Measurements from ENCODE around the gene KIF12.

KIF12 gene

DNA sequence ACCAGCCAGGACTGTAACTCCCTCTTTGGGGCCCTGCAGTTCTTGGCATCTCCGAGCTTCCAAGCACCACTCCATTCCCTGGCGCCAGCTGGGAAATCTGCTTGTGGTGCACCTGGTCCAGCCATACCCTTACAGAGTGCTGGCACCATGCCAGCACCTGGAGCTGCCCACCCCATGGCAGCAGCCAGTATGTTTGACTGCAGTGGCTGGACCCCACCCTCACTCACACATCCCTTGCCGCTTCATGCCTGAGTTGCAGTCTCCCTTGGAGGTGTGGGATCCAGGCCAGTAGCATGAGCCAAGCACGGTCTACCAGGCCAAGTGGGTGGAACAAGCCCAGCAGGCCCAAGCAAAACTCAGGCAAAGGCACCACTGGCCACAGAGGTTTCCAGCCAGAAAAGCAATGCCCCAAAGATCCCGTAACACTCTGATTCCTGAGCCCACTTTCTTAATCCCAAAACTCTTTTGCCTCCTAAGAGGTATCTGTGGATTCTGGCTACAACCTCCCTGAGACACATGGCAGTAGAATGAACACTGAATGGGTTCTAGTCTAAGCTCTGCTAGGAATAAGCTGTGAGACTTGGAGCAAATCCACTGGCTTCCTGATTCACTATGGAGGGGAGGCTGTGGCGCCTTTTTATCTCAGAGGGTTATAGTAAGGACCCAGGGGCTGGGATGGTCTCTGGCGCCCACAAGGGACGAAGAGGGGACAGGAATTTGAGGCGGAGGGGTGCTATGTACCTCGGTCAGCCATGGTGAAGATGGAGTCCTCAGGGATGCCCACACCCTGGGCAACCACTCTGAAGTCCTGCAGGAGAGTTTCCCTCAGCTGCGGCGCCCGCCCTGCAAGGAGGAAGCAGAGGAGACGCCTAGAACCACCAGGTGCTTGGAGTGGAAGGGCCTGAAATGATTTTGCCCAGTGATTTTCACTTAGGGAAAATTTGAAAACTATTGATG, 26.6 kb downstream of the KIF12 start:
- FAIRE-seq: no peak
- DNase-seq (ENCODE audit: insufficient read length, low spot score): no peak
- no peak for TF ChIP-seq POLR2AphosphoS5 (IDR thresholded peaks at IDR 0.05; ENCODE audit: low read depth, low read length)
- TF ChIP-seq TAF1 (IDR thresholded peaks at IDR 0.05; ENCODE audit: low read depth, low read length): no peak

DNA sequence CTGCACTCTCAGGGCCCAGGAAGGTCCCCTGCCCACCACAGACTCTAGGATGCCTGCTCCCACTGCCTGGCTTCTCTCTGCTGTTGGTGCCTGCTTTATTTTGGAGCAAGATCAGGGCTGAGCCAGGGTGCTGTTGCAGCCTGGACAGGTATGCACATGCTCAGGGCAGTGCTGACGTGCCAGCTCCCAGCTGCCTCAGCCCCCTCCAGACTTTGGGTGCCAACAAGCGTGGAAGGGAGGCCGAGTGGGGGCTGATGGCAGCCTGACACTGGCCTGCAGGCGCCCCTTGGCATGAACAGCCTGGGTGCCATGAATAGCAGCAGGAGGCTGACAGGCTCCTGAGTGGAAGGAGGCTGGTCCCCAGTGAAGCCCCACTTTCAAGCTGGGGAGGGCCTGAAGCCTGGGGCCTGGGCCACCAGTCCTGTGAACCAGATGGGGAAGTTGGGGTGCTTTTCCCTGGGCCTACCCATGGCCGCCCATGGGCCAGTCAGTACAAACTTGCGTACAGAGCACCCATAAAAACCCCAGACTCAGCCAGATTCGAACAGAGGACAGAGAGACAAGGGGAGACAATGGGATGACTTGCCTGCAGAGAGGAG, 27.8 kb downstream of the KIF12 start:
- TF ChIP-seq PAX5 (IDR thresholded peaks at IDR 0.05; ENCODE audit: insufficient read depth, low read length, severe bottlenecking) (no peak), POLR2AphosphoS5 (IDR thresholded peaks at IDR 0.05; ENCODE audit: low read depth, low read length) (no peak), SPI1 (IDR thresholded peaks at IDR 0.05; ENCODE audit: low read depth, low read length) (no peak), POU2F2 (IDR thresholded peaks at IDR 0.05; ENCODE audit: low read depth, low read length) (no peak), TAF1 (IDR thresholded peaks at IDR 0.05; ENCODE audit: low read depth, low read length) (no peak), POLR2A (IDR thresholded peaks at IDR 0.05; ENCODE audit: low read depth, low read length) (no peak)
- DNase-seq (ENCODE audit: insufficient read length, low spot score) (no peak), FAIRE-seq (no peak)

DNA sequence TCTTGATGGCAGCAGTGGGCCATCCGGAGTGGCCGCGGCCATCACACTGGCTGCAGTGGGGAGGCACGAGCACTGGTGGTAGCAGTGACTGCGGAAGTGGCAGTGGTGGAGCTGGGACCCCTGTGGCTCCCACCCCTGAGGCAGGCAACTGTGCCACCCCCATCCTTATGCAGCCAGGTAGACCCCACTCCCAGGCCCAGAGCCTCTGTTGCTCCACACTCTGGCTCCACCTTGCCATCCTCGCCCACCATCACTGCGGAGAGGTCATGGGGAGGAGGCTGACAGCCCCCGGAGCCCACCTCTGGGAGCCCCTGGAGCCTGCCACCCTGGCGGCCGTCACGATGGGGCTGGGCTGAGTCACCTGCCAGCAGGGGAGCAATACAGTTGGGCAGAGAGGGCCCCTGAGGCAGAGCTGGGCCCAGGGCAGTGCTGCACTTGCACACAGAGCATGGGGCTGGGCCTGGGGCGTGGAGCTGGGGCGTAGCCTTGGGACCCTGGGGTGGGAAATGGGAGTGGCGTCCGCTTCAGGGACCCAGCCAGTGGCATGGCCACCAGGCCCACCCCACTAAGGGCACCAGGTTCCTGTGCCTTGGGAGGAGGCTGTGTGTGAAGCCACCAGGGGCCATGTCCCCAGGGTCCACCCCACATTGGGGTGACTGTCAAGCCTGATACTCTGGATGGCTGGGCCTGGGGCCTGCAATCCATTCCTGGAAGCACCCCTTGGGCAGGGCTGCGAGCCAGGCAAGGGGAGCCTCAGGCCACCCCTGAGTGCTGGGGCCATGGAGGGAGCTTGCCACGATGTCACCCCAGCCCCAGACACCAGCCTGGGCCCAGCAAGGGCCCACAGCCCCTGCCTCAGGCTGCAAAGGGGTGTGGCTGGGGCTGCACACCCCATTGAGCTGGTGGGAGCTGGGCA, 28.6 kb downstream of the KIF12 start:
- TF ChIP-seq POU2F2 (IDR thresholded peaks at IDR 0.05; ENCODE audit: low read depth, low read length) (no peak), POLR2A (IDR thresholded peaks at IDR 0.05; ENCODE audit: low read depth, low read length) (no peak), PAX5 (IDR thresholded peaks at IDR 0.05; ENCODE audit: insufficient read depth, low read length, severe bottlenecking) (no peak), SPI1 (IDR thresholded peaks at IDR 0.05; ENCODE audit: low read depth, low read length) (no peak), TAF1 (IDR thresholded peaks at IDR 0.05; ENCODE audit: low read depth, low read length) (no peak), POLR2AphosphoS5 (IDR thresholded peaks at IDR 0.05; ENCODE audit: low read depth, low read length) (no peak)
- no peak for DNase-seq (ENCODE audit: insufficient read length, low spot score)
- no peak for FAIRE-seq

DNA sequence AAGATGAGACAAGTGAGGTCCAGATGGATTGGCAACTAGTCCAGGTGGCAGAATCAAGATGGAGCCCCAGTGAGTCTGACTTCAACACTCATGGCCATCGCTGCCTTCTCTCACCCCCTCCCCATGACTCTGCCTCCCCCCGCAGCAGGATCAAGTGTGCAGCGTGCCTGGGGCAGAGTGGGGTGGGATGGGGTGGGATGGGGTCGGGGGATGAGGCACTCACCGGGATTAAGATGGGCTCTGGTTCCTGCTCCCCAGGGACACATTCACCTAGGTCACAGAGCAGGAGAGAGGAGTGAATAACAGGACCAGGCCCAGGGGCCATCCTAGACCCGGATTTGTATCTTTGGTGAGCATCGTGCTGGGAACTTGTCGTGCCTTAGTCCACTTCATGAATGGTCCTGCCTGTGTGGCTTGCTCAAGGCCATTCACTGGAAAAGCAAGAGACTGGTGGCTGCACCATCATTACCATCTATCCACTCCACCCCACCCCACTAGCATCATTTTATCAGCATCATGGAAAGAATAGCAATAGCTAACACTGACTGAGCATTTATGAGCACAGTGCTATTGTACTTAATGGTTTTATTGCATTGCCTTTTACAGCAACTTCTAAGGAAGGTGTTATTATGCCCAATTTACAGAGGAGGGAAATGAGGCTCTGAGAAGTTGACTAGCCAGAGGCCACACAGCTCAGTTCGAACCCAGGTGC, 29.5 kb downstream of the KIF12 start:
- TF ChIP-seq SPI1 (IDR thresholded peaks at IDR 0.05; ENCODE audit: low read depth, low read length) (no peak), POLR2AphosphoS5 (IDR thresholded peaks at IDR 0.05; ENCODE audit: low read depth, low read length) (no peak), PAX5 (IDR thresholded peaks at IDR 0.05; ENCODE audit: insufficient read depth, low read length, severe bottlenecking) (no peak), POU2F2 (IDR thresholded peaks at IDR 0.05; ENCODE audit: low read depth, low read length) (no peak), POLR2A (IDR thresholded peaks at IDR 0.05; ENCODE audit: low read depth, low read length) (no peak)
- FAIRE-seq (no peak), DNase-seq (ENCODE audit: insufficient read length, low spot score) (no peak)

DNA sequence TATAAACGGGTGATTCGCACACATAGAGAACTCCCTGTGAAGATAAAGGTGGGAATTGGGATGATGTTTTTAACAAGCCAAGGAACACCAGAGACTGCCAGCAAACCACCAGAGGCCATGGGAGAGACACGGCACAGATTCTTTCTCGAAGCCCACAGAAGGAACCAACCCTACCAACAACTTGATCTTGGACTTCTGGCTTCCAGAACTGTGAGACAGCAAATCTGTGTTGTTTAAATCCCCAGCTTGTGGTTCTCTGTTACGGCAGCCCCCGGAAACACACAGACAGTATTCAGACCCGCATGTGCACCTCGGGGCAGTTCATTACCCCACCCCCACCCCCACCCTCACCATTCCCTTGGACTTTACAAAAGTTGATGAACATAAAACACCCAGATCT, 33.8 kb downstream of the KIF12 start:
- no peak for TF ChIP-seq POLR2A (IDR thresholded peaks at IDR 0.05; ENCODE audit: low read depth, low read length)
- no peak for TF ChIP-seq SPI1 (IDR thresholded peaks at IDR 0.05; ENCODE audit: low read depth, low read length)
- no peak for TF ChIP-seq PAX5 (IDR thresholded peaks at IDR 0.05; ENCODE audit: insufficient read depth, low read length, severe bottlenecking)
- TF ChIP-seq POU2F2 (IDR thresholded peaks at IDR 0.05; ENCODE audit: low read depth, low read length): no peak
- TF ChIP-seq POLR2AphosphoS5 (IDR thresholded peaks at IDR 0.05; ENCODE audit: low read depth, low read length): no peak
- no peak for TF ChIP-seq TAF1 (IDR thresholded peaks at IDR 0.05; ENCODE audit: low read depth, low read length)
- no peak for FAIRE-seq
- no peak for DNase-seq (ENCODE audit: insufficient read length, low spot score)

DNA sequence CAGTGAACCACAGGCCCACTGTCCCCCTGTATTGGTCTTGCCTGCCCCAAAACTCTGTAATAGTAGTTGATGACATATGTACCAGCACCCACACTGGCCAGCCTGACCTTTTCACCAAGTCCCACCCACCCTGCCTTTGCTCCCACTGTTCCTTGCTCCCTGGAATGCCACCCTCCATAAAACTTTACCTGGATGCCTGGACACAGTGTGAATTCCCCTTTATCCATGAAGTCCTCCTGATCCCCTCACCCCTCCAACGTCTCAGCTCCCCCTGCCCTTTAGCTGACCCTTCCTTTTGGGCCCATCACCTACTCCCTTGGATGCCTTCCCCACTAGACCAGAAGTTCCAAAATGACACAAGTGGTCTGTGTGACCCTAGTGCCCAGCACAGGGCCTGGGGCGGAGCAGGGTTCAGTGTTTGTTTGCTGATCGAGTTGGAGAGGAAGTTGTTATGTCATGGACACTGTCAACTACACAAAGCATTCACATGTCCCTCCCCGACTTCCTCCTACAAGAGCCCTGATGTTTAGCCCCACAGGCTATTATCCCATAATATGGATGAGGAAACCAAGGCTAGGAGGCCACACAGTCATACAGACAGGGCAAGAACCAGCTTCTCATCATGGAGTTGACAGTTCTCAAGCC, 37.1 kb downstream of the KIF12 start:
- TF ChIP-seq POU2F2 (IDR thresholded peaks at IDR 0.05; ENCODE audit: low read depth, low read length) (no peak), SPI1 (IDR thresholded peaks at IDR 0.05; ENCODE audit: low read depth, low read length) (no peak), POLR2AphosphoS5 (IDR thresholded peaks at IDR 0.05; ENCODE audit: low read depth, low read length) (no peak), POLR2A (IDR thresholded peaks at IDR 0.05; ENCODE audit: low read depth, low read length) (no peak), PAX5 (IDR thresholded peaks at IDR 0.05; ENCODE audit: insufficient read depth, low read length, severe bottlenecking) (no peak), TAF1 (IDR thresholded peaks at IDR 0.05; ENCODE audit: low read depth, low read length) (no peak)
- no peak for FAIRE-seq
- DNase-seq (ENCODE audit: insufficient read length, low spot score): no peak

DNA sequence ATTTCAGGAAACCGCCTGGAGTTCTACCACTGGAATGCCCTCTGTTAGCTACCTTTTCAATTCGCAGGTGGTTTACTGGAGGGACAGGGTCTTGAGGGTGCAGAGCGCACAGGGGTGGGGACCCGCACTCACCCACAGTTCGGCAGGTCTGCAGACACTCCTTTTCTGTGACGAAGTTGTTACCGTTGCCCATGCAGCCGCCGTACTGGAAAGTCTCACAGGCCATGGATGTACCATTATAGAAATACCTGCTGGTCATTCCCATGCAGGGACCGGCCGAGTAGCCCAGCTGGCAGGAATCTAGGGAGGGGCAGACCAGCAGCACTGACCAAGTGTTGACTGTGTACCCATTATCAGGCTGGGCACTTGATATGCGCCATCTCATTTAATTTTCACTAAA, 37.8 kb downstream of the KIF12 start:
- no peak for DNase-seq (ENCODE audit: insufficient read length, low spot score)
- FAIRE-seq: no peak
- TF ChIP-seq POLR2AphosphoS5 (IDR thresholded peaks at IDR 0.05; ENCODE audit: low read depth, low read length) (no peak), POU2F2 (IDR thresholded peaks at IDR 0.05; ENCODE audit: low read depth, low read length) (no peak), SPI1 (IDR thresholded peaks at IDR 0.05; ENCODE audit: low read depth, low read length) (no peak), PAX5 (IDR thresholded peaks at IDR 0.05; ENCODE audit: insufficient read depth, low read length, severe bottlenecking) (no peak), TAF1 (IDR thresholded peaks at IDR 0.05; ENCODE audit: low read depth, low read length) (no peak)

DNA sequence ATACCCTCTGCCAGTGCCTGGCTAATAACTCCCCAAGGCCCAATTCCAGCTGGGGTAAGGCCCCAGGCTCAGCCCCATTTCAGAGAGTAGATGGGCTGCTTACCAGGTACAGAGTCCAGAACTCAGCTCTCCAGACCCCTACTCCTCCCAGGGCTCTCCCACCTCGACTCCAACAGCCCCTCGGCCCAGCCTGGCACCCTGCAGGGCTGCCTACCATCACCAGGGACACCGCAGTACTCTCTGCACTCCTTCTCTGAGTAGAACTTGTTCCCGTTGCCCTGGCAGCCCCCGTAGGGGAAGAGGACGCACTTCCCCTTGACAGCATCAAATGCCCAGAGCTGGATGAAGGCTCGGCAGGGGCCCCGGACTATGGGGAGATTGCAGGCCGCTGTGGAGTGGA, 38.4 kb downstream of the KIF12 start:
- FAIRE-seq (no peak), DNase-seq (ENCODE audit: insufficient read length, low spot score) (no peak)
- no peak for TF ChIP-seq POLR2AphosphoS5 (IDR thresholded peaks at IDR 0.05; ENCODE audit: low read depth, low read length)
- no peak for TF ChIP-seq TAF1 (IDR thresholded peaks at IDR 0.05; ENCODE audit: low read depth, low read length)
- no peak for TF ChIP-seq PAX5 (IDR thresholded peaks at IDR 0.05; ENCODE audit: insufficient read depth, low read length, severe bottlenecking)
- TF ChIP-seq SPI1 (IDR thresholded peaks at IDR 0.05; ENCODE audit: low read depth, low read length): no peak
- TF ChIP-seq POLR2A (IDR thresholded peaks at IDR 0.05; ENCODE audit: low read depth, low read length): no peak
- TF ChIP-seq POU2F2 (IDR thresholded peaks at IDR 0.05; ENCODE audit: low read depth, low read length): no peak

Measured in GM12891 (cell line).